ENCODE measurements around the gene GATAD2A. TPM values are rescaled to one million over a fixed set of nuclear protein-coding genes. Genes with fewer than 3 reads are reported as not detected.

GATAD2A gene
- total RNA-seq, 2 experiments from 2014 or later: 123 to 139 TPM

DNA sequence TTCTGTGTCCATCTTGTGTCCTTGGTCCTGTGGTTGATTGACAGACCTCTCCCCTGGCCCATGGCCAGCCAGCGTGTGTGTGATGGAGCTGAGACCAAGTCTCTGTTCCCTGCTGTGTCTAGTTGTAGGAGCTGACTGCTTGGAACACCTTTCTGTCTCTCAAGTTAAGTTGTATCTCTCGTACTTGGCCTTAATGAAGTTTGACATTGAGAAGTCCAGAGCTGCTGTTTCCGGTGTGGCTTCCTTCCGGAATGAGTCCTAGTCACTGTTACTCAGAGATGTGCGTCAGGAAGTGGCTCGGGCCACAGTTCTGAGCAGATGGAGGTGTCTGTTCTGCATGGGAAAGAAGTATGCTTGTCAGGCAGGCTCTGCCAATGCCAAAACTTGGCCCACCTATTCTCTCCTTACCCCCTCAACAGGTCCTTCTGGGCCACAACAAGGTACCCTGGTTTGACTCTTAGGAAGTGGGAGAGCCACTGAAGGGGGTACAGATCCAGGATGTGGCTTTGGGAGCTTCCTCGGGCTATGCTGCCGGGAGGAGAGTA lies 54.3 kb downstream of the GATAD2A start:
- ATAC-seq: peak; percentile 67
- H3K9me3 Mint-ChIP-seq (ENCODE audit: low read depth): no peaks in the 10 kb centered on the region
- CTCF ChIA-PET: interaction anchor here (0.5 to 2.9 kb wide), 6 partner anchors 28 to 537 kb away, joined by 3 to 17 read pairs (median 4); no protein-coding TSS in a partner anchor
- peak overlapping the region; percentile 99 for H3K27ac Mint-ChIP-seq
- POLR2A ChIA-PET: interaction anchor here (0.7 to 1.0 kb wide), 2 partner anchors 8 to 49 kb away, joined by 3 read pairs; no protein-coding TSS in a partner anchor
- peaks cover 84% of the 10 kb centered on the region for H3K4me1 Mint-ChIP-seq
- peaks cover 11% of the 10 kb centered on the region for H3K36me3 Mint-ChIP-seq (ENCODE audit: low read depth)
- H3K27me3 Mint-ChIP-seq: no peaks in the 10 kb centered on the region
- peak; percentile 85 for DNase-seq
- intact Hi-C loops (cut with DNase I, micrococcal nuclease): loop anchor here (1.0 to 10.0 kb wide), 11 partner anchors 8 to 139 kb away; partner anchors contain the start of gene GATAD2A (in 1 of the 2)
- peak overlapping the region; percentile 79 for H3K4me3 Mint-ChIP-seq

DNA sequence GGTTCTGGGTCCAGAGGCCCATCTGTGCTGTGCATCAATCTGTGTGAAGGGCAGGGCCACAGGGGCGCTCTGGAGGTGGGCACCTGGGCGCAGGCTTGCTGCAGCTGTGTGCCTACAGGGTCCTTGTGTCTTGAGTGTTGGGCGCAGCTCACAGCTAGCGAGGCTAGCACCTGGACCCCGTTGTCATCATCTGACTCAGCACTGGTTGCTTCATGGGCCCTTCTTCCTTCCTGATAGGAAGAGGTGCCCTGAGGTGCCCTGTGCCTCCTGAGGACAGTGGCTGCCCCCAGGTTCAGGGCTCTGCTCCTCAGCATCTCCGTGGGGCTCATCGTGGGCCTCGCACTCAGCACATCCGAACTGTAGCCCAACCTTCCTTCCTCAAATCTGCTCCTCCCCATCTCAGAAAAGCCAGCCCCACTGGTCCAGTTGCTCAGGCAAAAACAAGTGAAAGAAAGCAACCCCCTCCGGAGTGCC lies 54.8 kb downstream of the GATAD2A start:
- intact Hi-C loops (cut with DNase I, micrococcal nuclease): loop anchor here in 1 of 2 experiments (1.0 to 2.0 kb wide), 3 partner anchors 14 to 49 kb away; no protein-coding TSS in a partner anchor
- POLR2A ChIA-PET: interaction anchor here (0.7 to 1.0 kb wide), 2 partner anchors 9 to 49 kb away, joined by 3 read pairs; no protein-coding TSS in a partner anchor
- no peaks in the 10 kb centered on the region for H3K9me3 Mint-ChIP-seq (ENCODE audit: low read depth)
- peaks cover 87% of the 10 kb centered on the region for H3K4me1 Mint-ChIP-seq
- ATAC-seq (peak; percentile 42), DNase-seq (peak; percentile 65)
- peaks cover 16% of the 10 kb centered on the region for H3K36me3 Mint-ChIP-seq (ENCODE audit: low read depth)
- H3K27me3 Mint-ChIP-seq: no peaks in the 10 kb centered on the region
- H3K4me3 Mint-ChIP-seq: peak overlapping the region; percentile 79
- peak overlapping the region; percentile 99 for H3K27ac Mint-ChIP-seq
- CTCF ChIA-PET: interaction anchor here (0.5 to 2.9 kb wide), 4 partner anchors 30 to 537 kb away, joined by 3 to 17 read pairs (median 4); no protein-coding TSS in a partner anchor

DNA sequence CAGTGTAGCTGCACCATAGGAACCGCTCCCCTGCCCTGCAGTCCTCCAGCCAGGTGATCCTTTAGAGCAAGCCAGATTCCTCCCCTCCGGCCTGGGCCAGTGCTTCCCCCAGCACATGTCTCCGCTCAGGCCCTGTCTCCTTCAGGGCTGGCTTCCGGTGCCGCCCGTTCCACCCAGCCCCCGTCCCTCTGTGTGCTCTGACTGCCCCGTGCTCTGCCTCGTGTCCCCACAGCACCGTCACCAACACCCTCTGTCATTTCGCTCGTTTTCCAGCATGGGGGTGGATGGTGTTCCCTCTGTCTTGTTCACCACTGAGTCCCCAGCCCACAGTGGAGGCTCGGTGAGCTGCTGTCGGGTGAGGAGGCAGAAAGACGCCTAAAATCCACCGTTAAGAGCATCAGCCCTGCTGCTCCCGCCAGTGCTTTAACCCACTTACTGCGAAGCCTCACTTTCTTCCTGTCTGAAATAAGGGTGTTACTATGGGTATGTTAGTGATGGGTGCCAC lies 55.3 kb downstream of the GATAD2A start:
- Mint-ChIP-seq H3K27ac (peak overlapping the region; percentile 99), H3K36me3 (ENCODE audit: low read depth) (peaks cover 21% of the 10 kb centered on the region), H3K9me3 (ENCODE audit: low read depth) (no peaks in the 10 kb centered on the region), H3K4me1 (peaks cover 86% of the 10 kb centered on the region), H3K27me3 (no peaks in the 10 kb centered on the region), H3K4me3 (peak overlapping the region; percentile 79)
- POLR2A ChIA-PET: no interaction called here
- CTCF ChIA-PET: interaction anchor here (0.6 kb wide), 1 partner anchor 398 kb away, joined by 3 read pairs; no protein-coding TSS in a partner anchor
- ATAC-seq (peak; percentile 67), DNase-seq (peak; percentile 81)
- intact Hi-C loops (cut with DNase I, micrococcal nuclease): loop anchor here in 1 of 2 experiments (1.0 to 2.0 kb wide), 3 partner anchors 13 to 50 kb away; no protein-coding TSS in a partner anchor

DNA sequence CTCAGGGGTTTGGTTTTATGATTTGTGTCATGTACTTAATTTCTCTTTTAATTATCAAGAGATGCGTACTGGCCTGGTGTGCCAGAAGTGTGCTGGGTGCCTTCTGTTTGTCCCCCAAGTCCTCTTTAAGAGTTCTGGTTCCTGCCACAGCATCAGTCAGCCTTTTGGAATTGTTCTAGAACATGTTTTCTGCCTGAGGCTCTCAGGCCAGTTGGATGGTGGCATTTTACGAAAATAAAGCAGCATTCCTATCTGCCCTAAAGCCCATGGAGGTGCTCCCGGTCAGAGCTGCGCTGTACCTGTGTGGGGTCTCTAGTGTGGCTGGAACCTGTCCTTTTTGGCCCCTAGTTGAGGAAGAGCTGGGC lies 55.8 kb downstream of the GATAD2A start:
- intact Hi-C loops (cut with DNase I, micrococcal nuclease): loop anchor here in 1 of 2 experiments (2.0 kb wide), 1 partner anchor 50 kb away; no protein-coding TSS in a partner anchor
- H3K36me3 Mint-ChIP-seq (ENCODE audit: low read depth): peaks cover 23% of the 10 kb centered on the region
- POLR2A ChIA-PET: no interaction called here
- no peaks in the 10 kb centered on the region for H3K9me3 Mint-ChIP-seq (ENCODE audit: low read depth)
- H3K27ac Mint-ChIP-seq: peak overlapping the region; percentile 99
- no peak for DNase-seq
- CTCF ChIA-PET: no interaction called here
- H3K4me1 Mint-ChIP-seq: peaks cover 85% of the 10 kb centered on the region
- no peak for ATAC-seq
- H3K4me3 Mint-ChIP-seq: peak overlapping the region; percentile 79
- H3K27me3 Mint-ChIP-seq: no peaks in the 10 kb centered on the region

DNA sequence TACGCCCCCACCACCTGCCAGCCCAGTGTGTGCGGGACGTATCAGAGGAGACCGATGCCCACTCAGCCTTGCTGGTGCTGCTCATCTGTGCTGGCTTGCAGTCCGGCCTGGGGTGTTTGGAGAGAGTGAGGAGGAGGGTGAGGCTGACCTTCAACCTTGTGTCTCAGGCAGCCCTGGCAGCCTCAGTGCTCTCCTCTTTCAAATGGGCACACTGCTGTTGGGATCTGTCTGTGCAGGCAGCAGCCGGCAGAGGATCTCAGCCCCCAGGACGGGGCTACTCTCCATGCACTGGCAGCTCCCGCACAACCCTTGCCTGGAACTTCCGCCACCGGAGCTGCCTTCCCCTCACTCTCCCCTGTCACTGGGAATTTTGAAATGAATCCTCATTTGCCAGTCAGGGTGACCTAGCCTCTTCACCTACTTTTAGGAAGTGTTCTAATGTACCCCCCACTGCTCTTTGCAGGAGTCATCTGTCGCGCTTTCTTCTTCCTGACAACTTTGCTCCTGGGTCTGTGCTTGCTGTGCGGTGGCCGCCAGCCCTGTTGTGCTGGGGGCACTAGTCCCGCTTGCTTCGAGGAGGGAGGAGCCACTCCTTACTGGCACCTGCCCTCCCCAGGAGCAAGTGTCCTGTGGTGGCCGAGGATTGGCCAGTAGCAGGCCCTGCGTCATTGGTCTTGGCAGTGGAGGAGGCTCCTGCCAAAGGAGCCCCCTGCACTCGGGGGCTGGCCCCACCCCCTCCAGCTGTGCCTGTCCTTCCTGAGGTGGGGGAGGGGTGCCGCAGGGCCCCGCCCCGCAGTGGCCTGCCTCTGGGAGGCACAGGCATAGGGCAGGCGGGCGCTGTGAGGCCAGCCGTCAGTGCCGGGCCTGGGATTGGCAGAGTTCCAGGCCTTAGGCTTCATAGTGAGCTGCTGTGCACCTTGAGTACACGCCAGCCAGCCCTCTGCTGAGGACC lies 56.5 kb downstream of the GATAD2A start:
- DNase-seq (peak; percentile 42), ATAC-seq (no peak)
- no peaks in the 10 kb centered on the region for H3K27me3 Mint-ChIP-seq
- peak overlapping the region; percentile 99 for H3K27ac Mint-ChIP-seq
- H3K4me3 Mint-ChIP-seq: peak overlapping the region; percentile 79
- ChIA-PET CTCF (interaction anchor here (0.5 to 0.8 kb wide), 2 partner anchors 68 to 99 kb away, joined by 3 read pairs; no protein-coding TSS in a partner anchor), POLR2A (interaction anchor here (0.6 kb wide), 1 partner anchor 28 kb away, joined by 3 read pairs; no protein-coding TSS in a partner anchor)
- intact Hi-C loops (cut with DNase I, micrococcal nuclease): loop anchor here in 1 of 2 experiments (2.0 kb wide), 1 partner anchor 51 kb away; no protein-coding TSS in a partner anchor
- H3K9me3 Mint-ChIP-seq (ENCODE audit: low read depth): no peaks in the 10 kb centered on the region
- H3K36me3 Mint-ChIP-seq (ENCODE audit: low read depth): peaks cover 29% of the 10 kb centered on the region
- peaks cover 78% of the 10 kb centered on the region for H3K4me1 Mint-ChIP-seq

DNA sequence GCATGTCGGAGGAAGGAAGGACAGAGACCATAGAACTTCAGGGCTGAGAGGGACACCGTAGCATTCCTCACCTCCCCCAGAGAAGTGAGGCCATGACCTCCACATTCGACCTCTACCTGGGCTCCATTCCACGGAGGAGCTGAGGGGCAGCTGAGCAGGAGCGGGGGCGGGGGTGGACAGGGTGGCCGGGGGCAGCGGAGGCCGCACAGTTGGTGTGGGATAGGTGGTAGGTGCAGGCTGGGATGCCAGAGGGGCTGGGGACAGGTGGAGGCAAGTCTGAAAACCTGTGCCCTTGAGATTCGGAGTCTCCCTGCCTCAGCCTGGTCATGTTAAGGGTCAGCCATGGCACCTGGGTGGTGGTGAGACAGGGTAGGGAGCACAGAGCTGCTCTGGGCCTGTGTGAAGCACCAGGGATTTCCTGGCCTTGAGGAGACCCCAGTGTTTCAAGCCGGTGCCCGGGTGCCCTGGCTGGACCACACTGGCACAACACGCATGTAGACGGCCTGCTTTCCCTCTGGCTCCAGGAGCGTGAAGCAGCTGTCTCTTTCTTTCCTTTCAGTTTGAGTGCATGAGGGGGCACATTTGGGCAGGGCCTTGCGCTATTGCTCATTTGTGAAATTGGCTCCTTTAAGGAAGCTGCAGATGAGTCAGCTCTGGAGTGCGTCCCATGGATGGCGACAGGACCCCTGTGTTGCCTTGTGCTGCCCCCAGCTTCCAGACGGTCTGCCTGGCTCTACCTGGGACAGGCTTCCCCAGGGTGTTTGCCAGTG lies 58.1 kb downstream of the GATAD2A start:
- CTCF ChIA-PET: interaction anchor here (1.2 kb wide), 1 partner anchor 12 kb away, joined by 4 read pairs; no protein-coding TSS in a partner anchor

DNA sequence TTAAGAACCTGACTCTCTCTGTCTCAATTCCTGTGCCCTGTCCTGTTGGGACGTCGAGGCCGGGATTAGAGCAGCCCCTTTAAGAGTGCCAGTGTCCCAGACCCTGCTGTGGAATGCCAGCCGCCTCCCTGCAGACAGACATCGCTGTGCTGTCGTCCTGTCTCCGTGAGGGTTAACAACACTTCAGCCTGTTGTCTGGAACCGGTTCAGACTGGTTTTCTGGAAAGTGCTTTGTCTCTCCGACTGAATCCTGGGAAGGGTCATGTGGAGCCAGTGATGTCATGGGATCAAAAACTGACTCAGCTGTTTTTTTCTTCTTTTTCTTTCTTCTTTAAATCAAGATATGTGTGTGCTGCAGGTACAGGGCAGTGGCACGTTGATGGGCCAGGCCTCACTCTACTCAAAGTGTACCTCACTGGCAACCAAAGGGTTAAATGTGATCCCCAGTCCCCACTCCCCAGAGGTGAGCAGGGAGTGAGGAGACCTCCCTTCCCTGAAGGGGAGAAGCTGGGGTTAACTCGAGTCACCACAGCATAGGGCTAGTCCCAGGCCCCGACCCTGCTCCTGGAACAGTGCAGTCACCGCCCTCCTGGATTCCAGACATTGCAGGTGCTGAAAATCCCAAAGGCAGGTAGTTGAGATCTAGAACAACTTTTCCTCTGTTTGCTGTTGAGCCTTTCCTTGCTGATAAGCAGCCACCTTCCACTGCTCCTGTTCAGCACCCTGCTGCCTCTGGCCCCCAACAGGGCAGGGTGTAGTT lies 59.0 kb downstream of the GATAD2A start:
- H3K4me1 Mint-ChIP-seq: peaks cover 60% of the 10 kb centered on the region
- ChIA-PET CTCF (no interaction called here), POLR2A (no interaction called here)
- H3K27ac Mint-ChIP-seq: peak overlapping the region; percentile 65
- H3K36me3 Mint-ChIP-seq (ENCODE audit: low read depth): peaks cover 45% of the 10 kb centered on the region
- DNase-seq (no peak), ATAC-seq (no peak)
- peaks cover 16% of the 10 kb centered on the region for H3K9me3 Mint-ChIP-seq (ENCODE audit: low read depth)
- intact Hi-C loops (cut with DNase I, micrococcal nuclease): no loop called here
- H3K27me3 Mint-ChIP-seq: no peaks in the 10 kb centered on the region
- no peak overlapping the region for H3K4me3 Mint-ChIP-seq

More for the DNA sequence above, 58.1 kb downstream of the GATAD2A start:
- no peak overlapping the region for H3K4me3 Mint-ChIP-seq
- H3K36me3 Mint-ChIP-seq (ENCODE audit: low read depth): peaks cover 44% of the 10 kb centered on the region
- H3K27ac Mint-ChIP-seq: peak overlapping the region; percentile 69
- intact Hi-C loops (cut with DNase I, micrococcal nuclease): no loop called here
- DNase-seq (no peak), ATAC-seq (no peak)
- peaks cover 13% of the 10 kb centered on the region for H3K9me3 Mint-ChIP-seq (ENCODE audit: low read depth)
- H3K27me3 Mint-ChIP-seq: no peaks in the 10 kb centered on the region
- POLR2A ChIA-PET: no interaction called here
- peaks cover 67% of the 10 kb centered on the region for H3K4me1 Mint-ChIP-seq

DNA sequence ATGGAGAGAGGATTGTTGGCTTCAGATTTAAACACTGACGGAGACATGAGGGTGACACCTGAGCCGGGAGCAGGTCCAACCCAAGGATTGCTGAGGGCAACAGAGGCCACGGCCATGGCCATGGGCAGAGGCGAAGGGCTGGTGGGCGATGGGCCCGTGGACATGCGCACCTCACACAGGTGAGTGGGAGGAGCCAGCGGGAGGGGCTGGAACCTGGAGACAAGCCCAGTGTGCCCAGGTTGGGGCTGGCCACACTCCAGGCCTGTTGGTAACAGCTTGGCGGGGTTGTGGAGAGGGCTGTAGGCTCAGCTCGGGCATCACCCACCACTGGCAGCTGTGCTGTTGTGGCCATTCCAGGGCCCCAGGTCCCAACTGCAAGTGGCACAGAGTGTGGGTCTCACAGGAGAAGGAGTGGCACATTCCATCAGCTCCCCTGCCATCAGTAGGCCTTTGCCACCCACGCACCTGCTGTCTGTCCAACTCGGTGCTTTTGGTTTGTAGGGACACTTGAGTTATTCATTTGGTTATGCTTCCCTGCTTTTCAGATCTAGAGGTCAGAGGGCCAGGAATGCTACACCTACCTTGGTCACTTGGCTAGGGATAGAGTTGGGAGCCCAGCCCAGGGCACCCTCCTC lies 60.1 kb downstream of the GATAD2A start:
- intact Hi-C loops (cut with DNase I, micrococcal nuclease): no loop called here
- Mint-ChIP-seq H3K27me3 (no peaks in the 10 kb centered on the region), H3K4me3 (no peak overlapping the region), H3K4me1 (peaks cover 55% of the 10 kb centered on the region), H3K27ac (no peak overlapping the region), H3K36me3 (ENCODE audit: low read depth) (peaks cover 52% of the 10 kb centered on the region), H3K9me3 (ENCODE audit: low read depth) (peaks cover 16% of the 10 kb centered on the region)
- ATAC-seq (no peak), DNase-seq (no peak)
- CTCF ChIA-PET: no interaction called here
- POLR2A ChIA-PET: no interaction called here

DNA sequence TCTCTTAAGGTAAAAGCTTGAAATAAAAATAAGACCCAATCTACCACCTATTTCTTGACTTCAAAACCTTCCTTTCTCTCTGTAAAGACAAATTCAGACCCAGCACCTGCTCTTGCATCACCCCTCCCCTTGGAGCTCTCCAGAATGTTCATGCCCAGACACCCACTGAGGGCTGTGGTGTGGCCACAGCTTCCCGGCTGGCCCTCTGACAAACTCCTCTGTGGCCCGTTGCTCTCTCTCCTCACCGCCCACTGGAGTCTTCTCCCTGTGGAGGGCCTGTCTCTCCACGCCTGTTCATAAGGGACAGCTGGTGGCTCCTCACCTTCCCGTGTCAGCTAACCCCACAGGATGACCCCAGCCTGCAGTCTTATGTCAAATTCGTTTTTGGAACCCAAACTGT lies 60.7 kb downstream of the GATAD2A start:
- intact Hi-C loops (cut with DNase I, micrococcal nuclease): no loop called here
- DNase-seq (no peak), ATAC-seq (no peak)
- H3K27me3 Mint-ChIP-seq: no peaks in the 10 kb centered on the region
- peaks cover 54% of the 10 kb centered on the region for H3K36me3 Mint-ChIP-seq (ENCODE audit: low read depth)
- peaks cover 16% of the 10 kb centered on the region for H3K9me3 Mint-ChIP-seq (ENCODE audit: low read depth)
- ChIA-PET CTCF (no interaction called here), POLR2A (no interaction called here)
- H3K4me1 Mint-ChIP-seq: peaks cover 55% of the 10 kb centered on the region
- H3K4me3 Mint-ChIP-seq: no peak overlapping the region
- H3K27ac Mint-ChIP-seq: peak overlapping the region; percentile 8

Measured in activated CD4-positive, alpha-beta T cell treated with anti-CD3 and anti-CD28 coated beads for 36 hours (primary cell).